ENCODE measurements around the gene KCNMA1.

KCNMA1 gene

DNA sequence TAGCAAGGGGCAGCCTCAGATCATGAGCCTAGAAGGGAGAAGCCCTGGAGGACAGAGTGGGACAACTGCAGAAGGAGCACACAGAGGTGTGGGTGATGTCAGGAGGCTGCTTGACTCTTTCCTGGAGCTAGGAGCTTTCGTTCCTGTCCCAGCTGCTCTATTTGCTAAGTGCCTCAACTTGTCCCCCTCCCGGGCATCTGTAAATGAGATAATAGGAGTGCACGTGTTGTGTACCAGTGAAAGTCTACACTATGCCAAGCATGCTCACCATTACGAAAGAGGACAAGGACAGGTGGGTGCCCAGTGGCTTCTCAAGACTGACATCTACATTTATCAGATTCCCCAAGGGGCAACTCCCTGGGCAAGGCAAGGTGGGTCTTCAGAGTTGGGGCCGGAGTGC, 162.7 kb downstream of the KCNMA1 start:
- no peak for DNase-seq

- DNase-seq = no peak
Measured at GRCh38 chr10:77474386-77474785, 163.2 kb downstream of the KCNMA1 start.

DNA sequence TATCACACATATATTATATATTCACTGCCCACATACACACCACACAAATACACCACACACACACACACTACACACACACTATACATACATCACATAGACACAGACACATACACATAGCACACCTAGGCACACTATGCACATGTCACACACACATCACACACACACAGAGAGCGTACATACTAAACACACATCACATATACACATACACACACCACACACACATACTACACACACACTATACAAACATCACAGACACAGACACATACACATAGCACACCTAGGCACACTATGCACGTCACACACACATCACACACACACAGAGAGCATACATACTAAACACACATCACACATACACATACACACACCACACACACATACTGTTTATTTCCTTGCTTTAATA, 165.5 kb downstream of the KCNMA1 start:
- no peak for DNase-seq

DNA sequence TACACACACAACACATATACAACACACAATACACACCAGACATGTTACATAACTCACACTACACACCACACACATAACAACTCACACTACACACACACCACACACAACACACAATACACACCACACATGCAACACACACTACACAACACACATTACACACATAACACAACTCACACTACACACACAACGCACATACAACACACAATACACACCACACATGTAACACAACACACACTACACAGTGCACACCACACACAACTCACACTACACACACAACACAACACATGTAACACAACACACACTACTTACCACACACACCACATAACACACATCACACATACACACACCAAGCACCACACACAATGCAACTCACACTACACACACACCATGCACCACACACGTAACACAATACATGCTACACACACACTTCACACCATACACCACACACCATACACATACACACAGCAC, 166.5 kb downstream of the KCNMA1 start:
- no peak for DNase-seq

DNA sequence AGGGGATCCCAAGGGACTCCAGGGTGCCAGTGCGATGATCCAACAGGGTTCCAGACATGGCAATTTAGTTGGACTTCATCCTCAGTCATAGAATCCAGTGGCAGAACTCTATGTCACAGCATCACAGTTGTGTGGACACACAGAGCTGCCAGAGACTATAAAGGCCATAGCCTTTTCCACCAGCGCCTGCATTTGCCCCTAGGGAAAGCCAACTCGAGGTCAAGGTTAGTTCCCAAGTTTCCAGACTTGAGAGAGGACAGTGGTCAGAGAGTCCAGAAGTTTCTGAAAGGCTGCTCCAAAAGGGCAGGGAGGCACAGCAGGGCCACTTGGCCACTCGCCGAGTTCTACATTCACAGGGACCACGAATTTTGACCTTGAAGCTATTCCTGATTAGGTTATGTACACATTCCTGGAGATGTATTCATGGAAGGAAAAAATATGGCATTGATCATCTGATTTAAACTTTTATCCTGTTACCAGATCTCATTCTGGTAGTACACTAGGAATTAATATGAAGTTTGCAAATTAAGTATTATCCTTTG, 170.1 kb downstream of the KCNMA1 start:
- DNase-seq = no peak

- no peak for DNase-seq
Measured at GRCh38 chr10:77463967-77464745, 173.5 kb downstream of the KCNMA1 start.

DNA sequence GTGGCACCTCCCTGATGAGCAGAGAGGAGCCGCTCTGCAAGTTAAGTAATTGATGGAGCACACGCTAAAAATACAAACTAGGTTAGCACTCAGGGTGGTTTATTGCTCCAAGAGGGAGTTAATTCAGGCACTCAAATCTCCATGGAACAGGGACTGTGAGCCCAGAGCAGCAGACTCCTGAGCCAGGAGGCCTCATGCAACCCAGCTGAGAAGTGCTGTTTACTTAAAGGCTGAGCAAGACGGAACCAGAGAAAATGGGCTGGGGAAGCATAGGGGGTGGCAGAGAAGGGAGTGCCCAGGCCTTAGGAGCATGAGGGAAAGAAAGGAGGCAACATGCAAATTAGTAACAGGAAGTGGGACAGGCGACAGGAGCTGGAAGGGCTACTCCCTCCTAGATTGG, 174.1 kb downstream of the KCNMA1 start:
- no peak for DNase-seq

GRCh38 chr10:77461636-77462296, 175.8 kb downstream of the KCNMA1 start:
- DNase-seq = no peak

GRCh38 chr10:77459905-77460304, 177.7 kb downstream of the KCNMA1 start:
- no peak for DNase-seq

- DNase-seq = no peak
Measured at GRCh38 chr10:77458986-77459590, 178.5 kb downstream of the KCNMA1 start.

DNA sequence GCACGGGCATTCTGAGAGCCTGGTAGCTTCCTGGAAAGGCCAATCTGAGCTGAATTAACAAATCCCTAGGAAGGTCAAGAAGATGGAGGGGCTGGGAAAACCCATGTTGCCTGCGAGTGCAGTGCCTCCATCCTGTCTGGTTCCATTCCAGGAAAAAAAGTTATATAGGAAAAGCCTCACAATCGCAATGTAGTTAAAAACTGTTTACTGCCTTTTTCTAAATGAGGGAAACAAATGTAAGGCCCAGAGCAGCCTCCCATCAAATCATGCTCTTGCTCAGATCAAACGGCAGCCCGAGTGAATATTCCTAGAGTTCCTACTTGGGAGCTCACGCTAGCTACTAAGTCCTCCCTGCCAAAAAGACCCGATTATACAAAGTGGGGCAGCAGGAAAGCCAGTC, 179.9 kb downstream of the KCNMA1 start:
- no peak for DNase-seq

DNA sequence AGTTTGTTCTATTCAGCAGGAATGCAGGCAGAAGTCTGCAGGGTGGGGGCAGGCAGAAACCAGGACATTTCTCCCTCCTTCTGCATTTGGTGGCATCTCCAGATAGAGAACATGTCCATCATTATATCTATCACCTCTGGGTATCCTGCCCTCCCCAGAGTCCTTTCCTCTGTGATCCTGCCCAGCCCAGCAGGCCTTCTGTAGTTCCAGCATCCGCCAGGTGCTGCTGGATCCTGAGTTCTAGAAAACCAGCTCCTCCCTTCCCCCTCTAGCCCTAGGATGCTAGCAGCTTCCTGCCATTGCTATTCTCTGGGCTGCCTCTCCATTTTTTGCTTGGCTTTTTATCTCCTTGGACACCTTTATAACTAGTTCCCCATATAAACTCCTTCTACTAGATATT, 180.3 kb downstream of the KCNMA1 start:
- no peak for DNase-seq

- no peak for DNase-seq
Measured at GRCh38 chr10:77456414-77456813, 181.2 kb downstream of the KCNMA1 start.

DNA sequence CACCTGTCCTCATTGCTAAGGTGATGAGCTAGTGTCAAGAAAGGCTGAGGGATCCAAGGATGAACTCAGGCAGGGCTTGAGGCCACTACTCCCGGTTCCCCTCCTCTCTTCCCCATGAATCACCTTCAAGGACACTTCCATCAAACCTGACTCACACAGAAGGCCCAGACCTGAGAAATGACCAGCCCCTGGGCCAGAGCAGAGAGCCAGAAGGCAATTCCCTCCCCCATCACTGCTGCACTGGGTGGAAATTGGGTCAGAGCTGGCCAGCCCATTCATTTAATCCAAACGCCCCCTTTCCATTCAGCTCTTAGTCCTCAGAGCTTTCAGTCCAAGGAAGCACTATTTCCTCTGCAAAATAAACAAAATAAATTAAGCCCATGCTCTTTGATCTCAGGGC, 182.0 kb downstream of the KCNMA1 start:
- DNase-seq = no peak

DNA sequence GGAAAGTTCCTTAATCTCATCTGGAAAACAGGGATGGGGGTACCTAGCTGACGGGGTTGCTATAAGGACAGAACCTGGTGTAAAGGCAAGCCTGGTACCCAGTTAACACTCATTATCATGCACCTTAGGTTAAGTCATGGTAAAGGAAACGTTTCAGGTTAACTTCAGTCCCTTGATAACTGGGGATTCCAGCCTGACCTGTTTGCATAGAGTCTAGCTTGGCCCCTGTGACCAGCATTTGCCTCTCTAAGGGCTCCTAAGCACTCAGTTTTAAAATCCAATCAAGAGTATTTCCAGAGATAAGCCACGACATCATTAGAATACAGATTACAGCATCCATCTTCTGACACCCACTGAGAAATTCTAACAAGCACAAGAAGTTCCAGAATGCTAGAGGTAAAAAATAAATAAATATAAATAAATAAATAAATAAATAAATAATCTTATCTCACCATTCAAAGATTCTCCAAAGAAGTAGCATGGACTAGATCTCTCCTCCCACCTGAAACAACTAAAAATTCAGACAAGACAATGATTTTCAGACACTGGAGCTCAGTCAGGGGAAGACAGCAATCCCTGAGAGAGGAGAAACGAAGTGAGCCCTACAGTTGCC, 184.6 kb downstream of the KCNMA1 start:
- no peak for DNase-seq

- DNase-seq = no peak
Measured at GRCh38 chr10:77451886-77452285, 185.7 kb downstream of the KCNMA1 start.

DNA sequence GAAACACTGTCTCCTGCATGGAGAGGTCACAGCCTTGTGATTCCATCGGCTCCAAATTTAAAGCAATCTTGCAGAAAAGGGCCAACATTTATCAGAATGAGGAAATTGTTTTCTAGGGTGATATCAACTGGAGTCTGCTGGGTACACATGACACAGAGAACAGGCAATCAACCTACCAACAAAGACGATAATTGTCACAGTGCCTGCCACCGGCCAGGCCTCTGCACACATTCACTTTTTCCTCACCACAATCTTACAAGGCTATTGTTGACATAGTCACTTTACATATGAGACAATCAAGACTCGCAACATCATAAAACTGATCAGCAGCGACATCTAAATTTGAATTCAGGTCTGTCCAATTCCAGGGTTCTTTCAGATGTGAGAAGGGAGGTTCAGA, 189.4 kb downstream of the KCNMA1 start:
- DNase-seq = no peak

DNA sequence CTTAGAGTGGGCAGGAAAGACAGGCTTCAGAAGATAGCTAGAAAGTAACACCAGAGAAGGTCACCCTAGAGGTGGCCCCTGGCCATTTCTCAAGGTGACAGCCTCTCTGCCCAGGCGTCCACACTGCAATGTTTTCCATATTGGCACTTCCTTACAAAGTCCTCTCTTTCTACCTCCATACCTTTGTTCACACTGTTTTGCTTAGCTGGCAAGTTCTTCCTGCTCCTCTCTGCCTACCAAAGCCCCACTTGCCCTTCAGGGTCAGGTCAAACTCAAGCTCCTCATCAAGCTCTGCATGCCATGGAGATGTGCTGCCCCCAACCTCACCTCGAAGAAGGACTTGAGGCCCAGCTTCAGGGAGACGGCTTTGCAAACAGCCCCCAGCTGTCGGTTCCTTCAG, 190.9 kb downstream of the KCNMA1 start:
- DNase-seq = no peak

DNA sequence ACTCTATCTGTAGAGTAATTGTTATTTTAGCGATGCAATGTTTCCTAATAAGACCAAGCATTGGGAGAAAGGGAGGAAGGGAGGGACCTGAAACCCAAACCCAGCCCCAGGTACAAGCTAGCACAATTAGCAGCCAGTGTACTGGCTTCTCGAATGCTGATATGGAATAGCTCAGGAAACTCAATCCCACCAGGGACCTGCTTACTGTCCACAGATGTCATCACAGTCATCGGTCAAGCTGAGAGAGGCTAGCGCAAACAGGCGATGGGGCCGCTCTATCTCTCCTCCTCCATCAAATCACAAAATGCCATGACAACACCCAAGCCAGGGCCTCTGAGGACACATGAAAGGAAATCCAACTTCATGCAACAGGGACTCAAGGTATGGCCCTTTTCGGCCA, 192.1 kb downstream of the KCNMA1 start:
- no peak for DNase-seq

- DNase-seq = no peak
Measured at GRCh38 chr10:77444041-77444440, 193.6 kb downstream of the KCNMA1 start.

DNA sequence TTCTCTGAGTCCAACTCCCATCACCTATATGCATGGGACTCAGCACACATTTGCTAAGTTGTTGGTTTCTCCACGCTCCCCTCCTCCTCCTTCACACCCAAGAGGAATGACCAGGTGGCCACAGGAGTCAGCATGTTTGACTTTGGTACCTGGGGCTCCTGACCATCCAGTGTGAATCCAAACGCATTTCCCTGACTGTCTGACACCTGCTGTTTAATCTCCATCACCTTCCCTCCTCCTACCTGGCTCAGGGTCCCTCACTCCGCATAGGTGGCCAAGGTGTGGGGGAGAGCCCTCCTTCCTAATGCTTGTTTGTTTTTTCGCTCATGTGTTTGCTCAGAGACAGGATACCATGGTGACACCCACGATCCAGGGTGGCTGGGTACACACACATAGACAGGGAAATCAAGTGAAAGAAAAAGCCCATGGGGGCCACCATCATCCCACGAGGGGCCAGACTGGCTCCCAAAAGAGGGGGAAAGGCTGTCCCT, 194.9 kb downstream of the KCNMA1 start:
- DNase-seq = no peak

GRCh38 chr10:77441353-77442166, 196.0 kb downstream of the KCNMA1 start:
- no peak for DNase-seq

Measured in activated T-cell treated with anti-CD3 and anti-CD28 coated beads for 4 hours (primary cell).